ENCODE results near the gene NKAIN4.

NKAIN4 gene

GRCh38 chr20:63194797-63195173 is 59.5 kb downstream of the NKAIN4 start:
- H3K36me3 Mint-ChIP-seq, result peaks cover 2% of the 10 kb centered on the region
- H3K4me3 Mint-ChIP-seq, result no peak overlapping the region
- H3K27me3 Mint-ChIP-seq, result no peaks in the 10 kb centered on the region
- H3K9me3 Mint-ChIP-seq, result no peaks in the 10 kb centered on the region
- H3K27ac Mint-ChIP-seq, result no peak overlapping the region
- peaks cover 28% of the 10 kb centered on the region for H3K4me1 Mint-ChIP-seq

GRCh38 chr20:63194007-63194796 is 60.1 kb downstream of the NKAIN4 start:
- no peak overlapping the region for H3K27ac Mint-ChIP-seq
- H3K4me3 Mint-ChIP-seq, result no peak overlapping the region
- no peaks in the 10 kb centered on the region for H3K9me3 Mint-ChIP-seq
- H3K4me1 Mint-ChIP-seq, result peaks cover 23% of the 10 kb centered on the region
- no peaks in the 10 kb centered on the region for H3K27me3 Mint-ChIP-seq
- H3K36me3 Mint-ChIP-seq, result no peaks in the 10 kb centered on the region

GRCh38 chr20:63192721-63193120 is 61.5 kb downstream of the NKAIN4 start:
- peaks cover 10% of the 10 kb centered on the region for H3K4me1 Mint-ChIP-seq
- H3K9me3 Mint-ChIP-seq, result no peaks in the 10 kb centered on the region
- no peak overlapping the region for H3K4me3 Mint-ChIP-seq
- no peaks in the 10 kb centered on the region for H3K27me3 Mint-ChIP-seq
- no peaks in the 10 kb centered on the region for H3K36me3 Mint-ChIP-seq
- H3K27ac Mint-ChIP-seq, result no peak overlapping the region

GRCh38 chr20:63191400-63191799 is 62.9 kb downstream of the NKAIN4 start:
- Mint-ChIP-seq H3K36me3 (no peaks in the 10 kb centered on the region), H3K9me3 (no peaks in the 10 kb centered on the region), H3K4me3 (no peak overlapping the region), H3K4me1 (peaks cover 3% of the 10 kb centered on the region), H3K27ac (no peak overlapping the region), H3K27me3 (no peaks in the 10 kb centered on the region)

GRCh38 chr20:63190828-63191227 is 63.4 kb downstream of the NKAIN4 start:
- Mint-ChIP-seq H3K4me1 (no peaks in the 10 kb centered on the region), H3K9me3 (no peaks in the 10 kb centered on the region), H3K36me3 (no peaks in the 10 kb centered on the region)

More at GRCh38 chr20:63190828-63191227, 63.4 kb downstream of the NKAIN4 start:
- Mint-ChIP-seq H3K27ac (no peak overlapping the region), H3K4me3 (no peak overlapping the region), H3K27me3 (no peaks in the 10 kb centered on the region)

All from activated naive CD4-positive, alpha-beta T cell treated with anti-CD3 and anti-CD28 coated beads, Interleukin-2, amount 50 U/mL, for 24 hours (primary cell).